HG03378 (cell line): Measurements from ENCODE around the gene AFP.

Source experiments
- ATAC-seq: cut with Tn5 transposase; IDR thresholded peaks from one replicate; pipeline ENCODE4 v1.9.1; 2021; ENCODE audit warnings: mild to moderate bottlenecking, moderate library complexity; ENCODE audit not compliant: unreplicated experiment

Gene AFP

GRCh38 chr4:73436674-73437557 is 895 bp downstream of the AFP start:
- ATAC-seq, result no peak

GRCh38 chr4:73437558-73437956 is 1.5 kb downstream of the AFP start:
- ATAC-seq, result no peak

GRCh38 chr4:73438048-73438447 is 2.0 kb downstream of the AFP start:
- no peak for ATAC-seq

GRCh38 chr4:73438582-73439215 is 2.7 kb downstream of the AFP start:
- ATAC-seq, result no peak

- ATAC-seq, result no peak
Observed at GRCh38 chr4:73439445-73439844, 3.4 kb downstream of the AFP start.

GRCh38 chr4:73439991-73440390 is 4.0 kb downstream of the AFP start:
- no peak for ATAC-seq

GRCh38 chr4:73440653-73441052 is 4.6 kb downstream of the AFP start:
- no peak for ATAC-seq

GRCh38 chr4:73442275-73442674 is 6.3 kb downstream of the AFP start:
- ATAC-seq, result no peak

GRCh38 chr4:73443224-73443623 is 7.2 kb downstream of the AFP start:
- no peak for ATAC-seq

GRCh38 chr4:73445383-73446335 is 9.6 kb downstream of the AFP start:
- no peak for ATAC-seq

- peak; percentile 99 for ATAC-seq
Observed at GRCh38 chr4:73446336-73446938, 10.4 kb downstream of the AFP start.

- ATAC-seq, result no peak
Observed at GRCh38 chr4:73447671-73448070, 11.7 kb downstream of the AFP start.

- no peak for ATAC-seq
Observed at GRCh38 chr4:73448448-73449203, 12.6 kb downstream of the AFP start.

- ATAC-seq, result no peak
Observed at GRCh38 chr4:73450398-73451004, 14.5 kb downstream of the AFP start.

- no peak for ATAC-seq
Observed at GRCh38 chr4:73451404-73451803, 15.4 kb downstream of the AFP start.

- no peak for ATAC-seq
Observed at GRCh38 chr4:73451981-73452747, 16.1 kb downstream of the AFP start.

- no peak for ATAC-seq
Observed at GRCh38 chr4:73452953-73453700, 17.1 kb downstream of the AFP start.

- ATAC-seq, result no peak
Observed at GRCh38 chr4:73453701-73454005, 17.6 kb downstream of the AFP start.
